HT1080 (cell line): ENCODE results near the gene SERPINA12. TPM values are rescaled to one million over a fixed set of nuclear protein-coding genes. Genes with fewer than 3 reads are reported as not detected.

Source experiments
- DNase-seq: peaks from one replicate; pipeline ENCODE4 v3.0.0-alpha.2; 2015; ENCODE audit warnings: low read depth
- total RNA-seq: library from RNA; depleted of rRNA; stranded (reverse); fragments of >200 nt; shearing (Covaris generic); gene quantifications from 2 replicates; pipeline ENCODE4 v1.2.3, GENCODE V29; 2014

SERPINA12 gene
- total RNA-seq, 1 experiment from 2014 or later: not detected

GRCh38 chr14:94467728-94468520 is 41.3 kb downstream of the SERPINA12 start:
- no peak for DNase-seq

DNA sequence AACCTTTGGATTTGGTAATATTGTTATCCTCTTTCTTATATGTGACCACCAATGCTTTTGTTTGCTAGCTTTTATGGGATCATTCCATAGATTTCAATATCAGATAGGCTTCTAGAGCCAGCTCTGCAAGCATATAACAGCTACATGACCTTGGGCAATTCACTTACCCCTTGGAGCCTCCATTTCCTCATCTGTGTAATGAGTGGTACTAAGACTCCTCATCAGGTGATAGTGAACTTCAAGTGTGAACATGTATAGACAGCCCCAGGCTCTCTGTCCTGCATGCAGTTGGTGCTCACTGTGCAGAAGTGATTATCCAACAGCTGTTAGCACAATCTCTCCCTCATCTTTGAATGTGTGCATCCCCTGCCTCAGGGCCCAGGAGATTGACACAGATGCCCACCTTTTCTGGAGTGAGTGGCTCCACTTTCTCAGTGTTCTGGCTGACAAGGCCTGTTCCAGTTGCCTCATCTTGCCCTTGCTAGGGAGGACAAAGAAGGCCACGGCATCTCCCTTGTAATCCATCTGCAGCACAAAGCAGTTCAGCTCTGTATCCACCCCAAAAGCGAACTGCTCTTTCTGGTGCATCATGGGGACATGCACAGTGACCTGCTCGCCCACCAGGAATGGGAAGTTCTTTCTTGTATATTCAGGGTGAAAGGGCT is 42.4 kb downstream of the SERPINA12 start:
- DNase-seq: no peak

- no peak for DNase-seq
Observed at GRCh38 chr14:94465042-94465441, 44.2 kb downstream of the SERPINA12 start.

DNA sequence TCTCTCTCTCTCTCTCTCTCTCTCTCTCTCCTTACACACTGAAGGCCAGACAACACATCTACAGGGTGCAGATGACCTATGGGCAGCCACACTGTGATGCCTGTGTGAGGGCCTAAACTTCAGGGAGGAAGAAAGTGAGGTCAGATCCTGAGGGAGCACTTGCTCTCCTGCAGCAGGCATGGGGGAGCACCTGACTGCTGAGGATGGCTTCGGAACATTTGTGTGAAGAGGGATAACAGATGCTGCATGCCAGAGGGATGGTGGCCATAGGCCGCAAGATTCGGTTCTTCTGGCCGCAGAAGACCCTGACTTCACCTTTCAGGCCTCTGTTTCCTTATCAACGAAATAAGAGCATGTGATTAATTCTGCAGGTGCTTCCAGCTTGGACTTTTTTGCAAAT is 45.0 kb downstream of the SERPINA12 start:
- DNase-seq: no peak

GRCh38 chr14:94462763-94463572 is 46.3 kb downstream of the SERPINA12 start:
- DNase-seq: no peak

GRCh38 chr14:94462219-94462551 is 47.1 kb downstream of the SERPINA12 start:
- DNase-seq: no peak

GRCh38 chr14:94461526-94462218 is 47.6 kb downstream of the SERPINA12 start:
- no peak for DNase-seq

DNA sequence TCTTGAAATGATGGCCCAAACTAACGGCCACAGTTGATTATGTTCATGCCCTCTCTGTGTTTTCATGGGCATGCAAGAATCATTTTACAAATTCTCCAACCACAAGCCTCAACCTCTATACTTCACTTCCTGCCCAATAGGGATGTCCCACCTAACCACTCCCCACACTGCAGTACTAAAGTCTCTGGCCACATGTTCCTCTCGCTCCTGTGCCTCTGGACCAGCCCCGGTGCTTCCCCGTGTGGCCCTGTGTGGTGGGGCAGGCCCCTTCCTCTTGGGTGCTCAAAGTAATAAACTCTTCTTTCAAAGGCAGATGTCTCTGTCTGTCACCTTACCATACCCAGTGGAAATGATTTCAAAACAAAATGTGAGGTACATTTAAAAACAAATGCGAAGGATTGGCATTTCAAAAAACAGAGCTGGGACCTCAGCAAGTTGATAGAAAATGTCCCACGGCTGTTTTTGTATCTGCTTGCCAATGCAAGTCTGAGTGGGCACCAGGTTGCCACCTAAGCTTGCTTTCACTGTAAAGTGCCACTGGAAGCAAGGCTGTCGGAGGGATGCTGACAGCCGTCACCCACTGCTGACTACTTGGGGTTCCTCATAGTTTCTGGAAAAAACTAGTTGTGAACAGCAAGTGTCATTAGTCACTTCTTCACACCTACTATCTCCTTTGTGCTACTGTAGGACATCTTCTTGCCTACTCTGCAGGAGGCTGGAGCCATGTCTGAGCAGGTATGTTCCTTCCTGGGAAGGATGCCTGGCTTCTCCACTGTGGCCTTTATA is 48.4 kb downstream of the SERPINA12 start:
- no peak for DNase-seq

GRCh38 chr14:94458558-94459205 is 50.6 kb downstream of the SERPINA12 start:
- peak; percentile 13 for DNase-seq

- DNase-seq: no peak
Observed at GRCh38 chr14:94458096-94458495, 51.2 kb downstream of the SERPINA12 start.

GRCh38 chr14:94455928-94456327 is 53.3 kb downstream of the SERPINA12 start:
- DNase-seq: no peak

GRCh38 chr14:94451826-94452225 is 57.4 kb downstream of the SERPINA12 start:
- no peak for DNase-seq

DNA sequence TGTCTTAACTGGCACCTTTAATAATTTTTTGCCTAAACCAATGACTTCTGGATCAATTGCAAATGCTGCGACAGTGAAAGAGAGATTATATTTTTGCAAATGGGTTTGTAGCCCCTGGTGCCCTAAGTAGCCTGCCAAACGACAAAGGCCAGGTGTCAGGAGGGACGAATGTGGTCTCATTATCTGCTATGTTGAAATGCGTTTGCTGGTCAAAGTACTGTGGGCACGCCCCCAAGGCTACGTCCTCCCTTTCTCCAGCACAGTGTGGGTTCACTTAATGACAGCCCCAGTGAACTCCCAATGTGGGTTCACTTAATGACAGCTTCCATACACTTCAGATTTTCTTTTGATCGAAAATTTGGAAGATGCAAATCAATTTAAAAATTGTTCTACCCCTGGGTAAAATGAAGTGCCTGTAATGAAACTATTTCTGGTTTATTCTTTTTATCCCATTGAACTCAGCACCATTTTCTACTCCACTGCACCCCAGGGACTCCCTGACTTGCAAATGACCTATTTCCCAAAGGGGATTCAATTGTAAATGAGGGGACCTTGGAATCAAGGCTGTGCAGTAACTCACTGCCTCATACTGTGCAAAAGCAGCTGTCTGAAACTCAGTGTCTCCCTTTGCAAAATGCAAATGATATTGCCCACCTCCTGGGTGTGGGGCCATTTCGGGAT is 58.0 kb downstream of the SERPINA12 start:
- no peak for DNase-seq

DNA sequence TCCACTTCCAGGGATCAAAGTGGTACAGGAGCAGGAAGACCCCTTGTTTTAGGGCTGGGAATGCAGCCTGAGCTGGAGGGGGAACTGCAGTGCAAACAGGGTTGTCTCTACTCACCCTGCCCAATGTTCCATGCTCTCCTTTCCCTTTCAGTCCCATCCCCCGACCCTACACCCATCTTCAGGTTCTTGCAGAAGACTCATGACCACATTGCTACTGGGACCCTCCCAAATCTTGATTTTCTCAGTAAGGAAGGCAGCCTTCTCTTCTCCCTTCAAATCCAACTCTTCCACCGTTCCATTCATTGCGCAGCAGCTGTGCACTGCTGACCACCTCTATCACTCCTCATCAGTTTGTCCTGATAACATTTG is 58.6 kb downstream of the SERPINA12 start:
- DNase-seq: no peak

DNA sequence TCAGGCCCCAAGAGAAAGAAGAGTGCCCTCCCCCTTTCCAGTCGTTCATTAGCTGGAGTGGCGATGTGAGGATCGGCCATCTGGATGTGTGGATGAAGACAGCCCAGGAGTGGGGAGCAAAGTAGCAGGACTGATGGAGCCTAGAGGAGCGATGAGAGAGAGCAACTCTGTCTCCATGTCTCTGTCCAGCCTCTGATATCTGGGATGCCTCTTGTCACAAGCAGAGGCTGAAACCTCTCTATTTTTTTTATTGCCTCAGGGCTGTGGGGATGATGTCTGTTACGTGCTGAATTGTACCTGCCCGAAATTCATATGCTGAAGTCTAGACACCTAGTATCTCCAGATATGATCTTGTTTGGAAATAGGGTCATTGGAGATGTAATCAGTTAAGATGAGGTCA is 59.3 kb downstream of the SERPINA12 start:
- no peak for DNase-seq

GRCh38 chr14:94448071-94448808 is 61.0 kb downstream of the SERPINA12 start:
- no peak for DNase-seq

- no peak for DNase-seq
Observed at GRCh38 chr14:94447206-94447605, 62.1 kb downstream of the SERPINA12 start.

DNA sequence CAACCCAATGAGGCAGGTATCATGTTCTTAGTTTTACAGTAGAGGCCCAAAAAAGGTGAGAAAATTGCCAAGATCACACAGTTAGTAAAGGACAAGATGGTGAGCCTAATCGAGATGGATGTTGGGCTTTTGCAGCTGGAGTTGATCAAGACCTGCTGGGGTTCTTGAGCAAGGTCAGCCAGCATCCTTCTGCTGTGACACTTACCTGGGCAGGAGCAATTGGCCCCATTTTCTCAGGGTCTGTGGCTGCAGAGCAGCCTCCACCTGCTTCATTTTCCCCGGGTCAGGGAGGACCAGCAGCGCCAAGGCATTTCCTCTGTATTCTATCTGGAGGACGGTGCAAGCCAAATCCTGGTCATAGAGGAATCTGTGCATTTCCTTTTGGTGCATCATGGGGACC is 63.1 kb downstream of the SERPINA12 start:
- DNase-seq: no peak

DNA sequence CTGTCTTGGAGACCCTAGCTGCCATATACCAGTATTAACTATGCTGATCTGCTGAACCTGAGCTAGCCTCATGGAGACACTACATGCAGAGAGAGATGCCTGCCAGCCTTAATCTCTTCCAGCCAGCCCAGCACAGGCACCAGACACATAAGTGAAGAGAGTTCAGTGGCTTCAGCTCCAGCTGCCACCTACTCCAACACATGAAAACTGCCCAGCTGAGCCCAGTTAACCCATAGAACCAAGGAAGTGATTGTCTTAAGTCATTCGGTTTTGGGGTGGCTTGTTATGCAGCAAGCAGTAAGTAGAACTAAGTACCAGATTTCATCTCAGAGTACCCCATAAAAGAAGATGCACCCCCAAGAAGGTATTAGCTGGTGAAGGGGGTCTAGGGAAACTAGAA is 64.3 kb downstream of the SERPINA12 start:
- DNase-seq: no peak
